Neutrophil (primary cell): Measurements from ENCODE around the gene SYCE3.
A peak's percentile ranks its signal among the peaks of the same experiment; 100 is the strongest.
"Not testable (repeated sequence)": the region's sequence is repeated elsewhere in the genome, so short reads cannot be mapped to it uniquely, and the experiment has no call there.

Experiments used
- H3K27ac ChIP-seq: fragments of 200-600 bp; sonication (generic); 2 replicates; pipeline ENCODE4 v1.5.1; 2016; ENCODE audit warnings: mild to moderate bottlenecking, moderate library complexity
- H3K27me3 ChIP-seq: fragments of 200-600 bp; sonication (generic); 2 replicates; pipeline ENCODE4 v1.6.0; 2016; ENCODE audit warnings: mild to moderate bottlenecking
- H3K36me3 ChIP-seq: fragments of 200-600 bp; sonication (generic); 2 replicates; pipeline ENCODE4 v1.5.1; 2017
- H3K4me1 ChIP-seq, 2 experiments: fragments of 200-600 bp in 1 of 2; sonication (generic) in 1 of 2; 1 replicate in 1 of 2; 2 replicates in 1 of 2; pipeline versions ENCODE4 v1.5.1 to v1.6.1; 2013 to 2016; ENCODE audit warnings: low read depth in 1 of 2, low read length in 1 of 2, mild to moderate bottlenecking in 1 of 2, moderate library complexity in 1 of 2; ENCODE audit not compliant: control insufficient read depth in 1 of 2, insufficient read depth in 1 of 2
- H3K4me3 ChIP-seq, 2 experiments: fragments of 200-600 bp in 1 of 2; sonication (generic) in 1 of 2; 1 replicate in 1 of 2; 2 replicates in 1 of 2; pipeline ENCODE4 v1.5.1; 2013 to 2016; ENCODE audit warnings: low read depth in 1 of 2, low read length in 1 of 2, mild to moderate bottlenecking in 1 of 2, moderate library complexity in 1 of 2
- H3K9me3 ChIP-seq: fragments of 200-600 bp; sonication (generic); 2 replicates; pipeline ENCODE4 v1.5.1; 2016
- TF ChIP-seq, protein P1 (sequence below): fragments of 200-600 bp; sonication (generic); IDR thresholded peaks from 2 replicates; pipeline ENCODE4 v1.5.1; 2016; ENCODE audit warnings: antibody characterized with exemption

Gene SYCE3

DNA sequence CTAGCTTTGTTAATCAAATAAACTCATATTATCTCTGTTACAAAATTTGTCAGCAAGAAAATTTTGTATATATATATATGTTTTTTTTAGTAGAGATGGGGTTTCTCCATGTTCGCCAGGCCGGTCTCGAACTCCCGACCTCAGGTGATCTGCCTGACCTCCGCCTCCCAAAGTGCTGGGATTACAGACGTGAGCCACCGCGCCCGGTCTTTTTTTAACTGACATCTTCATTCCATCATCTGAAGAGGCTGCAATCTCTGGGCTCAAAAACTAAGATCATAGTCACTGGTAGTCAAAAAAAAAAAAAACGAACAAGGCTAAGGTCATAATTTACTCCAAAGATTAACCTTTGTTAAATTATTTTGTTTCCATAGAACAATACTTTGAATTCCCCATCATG lies 22.3 kb downstream of the SYCE3 start:
- peaks cover under 1% of the 10 kb centered on the region for H3K27me3 ChIP-seq
- peak overlapping the region; percentile 100 for H3K27ac ChIP-seq
- no peaks in the 10 kb centered on the region for H3K9me3 ChIP-seq
- peaks cover 85 to 98% of the 10 kb centered on the region in 2 experiments for H3K4me1 ChIP-seq
- TF ChIP-seq, protein P1, sequence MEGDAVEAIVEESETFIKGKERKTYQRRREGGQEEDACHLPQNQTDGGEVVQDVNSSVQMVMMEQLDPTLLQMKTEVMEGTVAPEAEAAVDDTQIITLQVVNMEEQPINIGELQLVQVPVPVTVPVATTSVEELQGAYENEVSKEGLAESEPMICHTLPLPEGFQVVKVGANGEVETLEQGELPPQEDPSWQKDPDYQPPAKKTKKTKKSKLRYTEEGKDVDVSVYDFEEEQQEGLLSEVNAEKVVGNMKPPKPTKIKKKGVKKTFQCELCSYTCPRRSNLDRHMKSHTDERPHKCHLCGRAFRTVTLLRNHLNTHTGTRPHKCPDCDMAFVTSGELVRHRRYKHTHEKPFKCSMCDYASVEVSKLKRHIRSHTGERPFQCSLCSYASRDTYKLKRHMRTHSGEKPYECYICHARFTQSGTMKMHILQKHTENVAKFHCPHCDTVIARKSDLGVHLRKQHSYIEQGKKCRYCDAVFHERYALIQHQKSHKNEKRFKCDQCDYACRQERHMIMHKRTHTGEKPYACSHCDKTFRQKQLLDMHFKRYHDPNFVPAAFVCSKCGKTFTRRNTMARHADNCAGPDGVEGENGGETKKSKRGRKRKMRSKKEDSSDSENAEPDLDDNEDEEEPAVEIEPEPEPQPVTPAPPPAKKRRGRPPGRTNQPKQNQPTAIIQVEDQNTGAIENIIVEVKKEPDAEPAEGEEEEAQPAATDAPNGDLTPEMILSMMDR, result no peak
- H3K4me3 ChIP-seq, result peak overlapping the region; percentile 59 to 63
- H3K36me3 ChIP-seq, result no peaks in the 10 kb centered on the region

DNA sequence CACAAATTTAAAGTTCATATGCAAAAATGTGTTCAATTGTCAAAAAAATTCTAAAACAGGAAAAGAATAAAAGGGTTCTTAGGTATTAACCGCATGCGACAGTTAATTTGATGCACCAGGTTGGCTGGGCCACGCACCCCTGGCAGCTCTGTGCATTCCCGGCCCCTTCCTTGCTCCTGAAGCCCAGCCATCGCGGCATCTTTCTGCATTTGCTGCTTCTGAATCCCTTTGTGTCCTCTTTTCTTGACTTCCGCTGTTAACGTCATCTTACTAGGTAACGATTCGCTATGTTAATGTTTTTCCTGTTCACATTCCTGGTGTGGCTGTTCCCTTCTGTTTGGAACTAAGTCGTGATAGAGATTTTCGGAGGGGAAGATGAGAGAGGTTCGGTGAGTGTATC lies 25.0 kb downstream of the SYCE3 start:
- Histone ChIP-seq H3K4me1 (peaks cover 84 to 99% of the 10 kb centered on the region in 2 experiments), H3K27me3 (no peaks in the 10 kb centered on the region), H3K9me3 (no peaks in the 10 kb centered on the region), H3K4me3 (peak overlapping the region; percentile 44 to 59), H3K36me3 (no peaks in the 10 kb centered on the region), H3K27ac (peak overlapping the region; percentile 100)
- TF ChIP-seq, protein P1, result no peak

DNA sequence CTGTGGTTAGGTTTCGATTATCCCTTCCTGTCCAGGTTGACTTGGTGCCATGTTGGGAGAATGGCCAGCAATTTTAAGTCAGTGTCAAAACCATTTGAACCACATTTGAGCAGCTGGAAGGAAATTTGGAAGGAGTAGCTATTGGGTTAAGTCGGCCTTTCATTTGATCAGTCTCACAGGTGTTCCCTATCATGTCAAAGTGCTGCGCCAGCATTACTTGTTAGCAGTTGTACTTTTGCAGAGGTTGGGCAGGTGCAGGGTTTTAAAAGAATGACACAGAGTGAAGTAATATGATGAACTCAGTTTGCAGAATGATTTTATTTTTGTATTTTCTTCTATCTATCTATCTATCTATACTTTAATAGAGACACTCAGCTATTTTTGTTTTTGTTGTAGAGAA lies 26.5 kb downstream of the SYCE3 start:
- Histone ChIP-seq H3K4me1 (peaks cover 82 to 91% of the 10 kb centered on the region in 2 experiments), H3K9me3 (no peaks in the 10 kb centered on the region), H3K4me3 (no peak overlapping the region), H3K27ac (peak overlapping the region; percentile 100), H3K36me3 (no peaks in the 10 kb centered on the region), H3K27me3 (no peaks in the 10 kb centered on the region)
- TF ChIP-seq, protein P1, result no peak

DNA sequence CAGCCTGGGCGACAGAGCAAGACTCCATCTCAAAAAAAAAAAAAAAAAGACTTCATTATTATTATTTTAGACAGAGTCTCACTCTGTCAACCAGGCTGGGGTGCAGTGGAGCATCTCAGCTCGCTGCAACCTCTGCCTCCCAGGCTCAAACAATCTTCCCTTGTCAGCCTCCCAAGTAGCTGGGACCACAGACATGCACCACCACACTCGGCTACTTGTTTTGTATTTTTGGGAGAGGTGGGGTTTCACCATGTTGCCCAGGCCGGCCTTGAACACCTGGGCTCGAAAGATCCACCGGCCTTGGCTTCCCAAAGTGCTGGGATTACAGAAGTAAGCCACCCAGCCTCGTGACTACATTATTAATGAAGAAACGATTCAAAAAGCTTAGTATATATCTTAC lies 27.6 kb downstream of the SYCE3 start:
- Histone ChIP-seq H3K4me1 (peaks cover 73 to 79% of the 10 kb centered on the region in 2 experiments), H3K27ac (peak overlapping the region; percentile 98), H3K36me3 (no peaks in the 10 kb centered on the region), H3K4me3 (no peak overlapping the region), H3K27me3 (no peaks in the 10 kb centered on the region), H3K9me3 (no peaks in the 10 kb centered on the region)
- TF ChIP-seq, protein P1, result no peak

DNA sequence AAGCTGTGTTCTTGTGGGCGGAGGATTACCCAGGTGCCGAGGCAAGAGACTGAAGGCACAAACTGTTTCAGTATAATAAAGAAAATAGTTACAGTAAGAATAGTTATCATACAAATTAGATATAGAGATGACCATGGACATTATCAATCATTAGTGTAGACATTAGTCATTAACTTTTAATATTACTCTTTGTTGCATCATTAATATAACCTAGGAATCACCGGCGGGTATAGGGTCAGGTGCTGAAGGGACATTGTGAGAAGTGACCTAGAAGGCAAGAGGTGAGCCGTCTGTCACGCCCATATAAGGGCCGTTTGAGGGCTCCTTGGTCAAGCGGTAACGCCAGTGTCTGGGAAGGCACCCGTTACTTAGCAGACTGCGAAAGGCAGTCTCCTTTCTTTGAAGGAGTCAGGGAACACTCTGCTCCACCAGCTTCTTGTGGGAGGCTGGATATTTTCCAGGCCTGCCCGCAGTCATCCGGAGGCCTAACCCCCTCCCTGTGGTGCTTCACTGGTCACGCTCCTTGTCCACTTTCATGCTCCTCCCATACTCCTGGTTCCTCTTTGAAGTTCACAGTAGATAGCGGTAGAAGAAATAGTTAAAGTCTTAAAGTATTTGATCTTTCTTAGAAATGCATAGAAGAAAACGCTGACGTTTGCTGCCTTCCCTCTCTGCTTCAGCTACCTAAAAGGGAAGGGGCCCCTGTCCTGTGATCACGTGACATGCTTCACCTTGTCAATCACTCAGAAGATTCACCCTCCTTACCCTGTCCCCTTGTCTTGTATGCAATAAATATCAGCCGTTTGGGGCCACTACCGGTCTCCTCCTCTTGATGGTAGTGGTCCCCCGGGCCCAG lies 28.6 kb downstream of the SYCE3 start:
- Histone ChIP-seq H3K4me3 (peak overlapping the region; percentile 35 to 36), H3K27ac (peak overlapping the region; percentile 98)

More for the DNA sequence above, 28.6 kb downstream of the SYCE3 start:
- peaks cover 64 to 71% of the 10 kb centered on the region in 2 experiments for H3K4me1 ChIP-seq
- H3K36me3 ChIP-seq, H3K9me3 ChIP-seq, H3K27me3 ChIP-seq: not testable (repeated sequence)
